Breast epithelium (tissue), 4 donors: Measurements from ENCODE around the gene HTR6. TPM values are rescaled to one million over a fixed set of nuclear protein-coding genes. Genes with fewer than 3 reads are reported as not detected.

Experiments used
- DNase-seq, 2 donors: peaks; one replicate each; pipeline ENCODE4 v3.0.0-alpha.2; 2019; ENCODE audit warnings: low spot score in 2 of 2
- H3K27ac ChIP-seq, 2 donors: fragments of 200-600 bp; sonication (generic) in 1 of 2; one replicate each; pipeline ENCODE4 v1.5.1; 2016 to 2019; ENCODE audit warnings: mild to moderate bottlenecking in 1 of 2
- H3K27me3 ChIP-seq, 2 donors: fragments of 200-600 bp; sonication (generic) in 1 of 2; one replicate each; pipeline versions ENCODE4 v1.5.1 to v1.6.0; 2017 to 2019; ENCODE audit warnings: control low read depth in 1 of 2, mild to moderate bottlenecking in 1 of 2
- H3K36me3 ChIP-seq: fragments of 200-600 bp; one replicate; pipeline ENCODE4 v1.5.1; 2019
- H3K4me1 ChIP-seq, 2 donors: fragments of 200-600 bp; sonication (generic); one replicate each; pipeline ENCODE4 v1.5.1; 2016 to 2019; ENCODE audit warnings: control low read depth in 1 of 2
- H3K4me3 ChIP-seq, 3 donors: fragments of 200-600 bp; sonication (generic); 1 replicate in 2 of 3; 2 replicates in 1 of 3; pipeline ENCODE4 v1.5.1; 2016 to 2019; ENCODE audit warnings: mild to moderate bottlenecking in 3 of 3, moderate library complexity in 2 of 3
- H3K9me3 ChIP-seq, 2 donors: fragments of 200-600 bp; sonication (generic) in 1 of 2; one replicate each; pipeline ENCODE4 v1.5.1; 2016 to 2019; ENCODE audit warnings: control low read depth in 1 of 2
- CTCF ChIP-seq, 3 donors: fragments of 450-650 bp; IDR thresholded peaks; one replicate each; pipeline ENCODE4 v1.5.1; 2016 to 2017; ENCODE audit warnings: antibody characterized with exemption in 3 of 3, mild to moderate bottlenecking in 3 of 3, moderate library complexity in 3 of 3
- POLR2A ChIP-seq: fragments of 450-650 bp; IDR thresholded peaks from one replicate; pipeline ENCODE4 v1.6.1; 2016; ENCODE audit warnings: antibody characterized with exemption, mild to moderate bottlenecking, moderate library complexity
- POLR2AphosphoS5 ChIP-seq, 3 donors: sonication (generic); formaldehyde crosslinking; IDR thresholded peaks; one replicate each; pipeline ENCODE4 v1.6.1; 2017; ENCODE audit warnings: antibody characterized with exemption in 3 of 3
- intact Hi-C: fragments of 100-400 bp; cut with DNase I; formaldehyde crosslinking; loops from one replicate; pipeline ENCODE4 v1.15.1; 2023; ENCODE audit warnings: low total_unique reads
- total RNA-seq, 3 donors: library from RNA; depleted of rRNA; stranded (reverse); fragments of >200 nt; gene quantifications; one replicate each; pipeline ENCODE4 v1.1.0, GENCODE V29; 2016

The HTR6 gene
- total RNA-seq, 3 donors from 2014 or later = not detected

DNA sequence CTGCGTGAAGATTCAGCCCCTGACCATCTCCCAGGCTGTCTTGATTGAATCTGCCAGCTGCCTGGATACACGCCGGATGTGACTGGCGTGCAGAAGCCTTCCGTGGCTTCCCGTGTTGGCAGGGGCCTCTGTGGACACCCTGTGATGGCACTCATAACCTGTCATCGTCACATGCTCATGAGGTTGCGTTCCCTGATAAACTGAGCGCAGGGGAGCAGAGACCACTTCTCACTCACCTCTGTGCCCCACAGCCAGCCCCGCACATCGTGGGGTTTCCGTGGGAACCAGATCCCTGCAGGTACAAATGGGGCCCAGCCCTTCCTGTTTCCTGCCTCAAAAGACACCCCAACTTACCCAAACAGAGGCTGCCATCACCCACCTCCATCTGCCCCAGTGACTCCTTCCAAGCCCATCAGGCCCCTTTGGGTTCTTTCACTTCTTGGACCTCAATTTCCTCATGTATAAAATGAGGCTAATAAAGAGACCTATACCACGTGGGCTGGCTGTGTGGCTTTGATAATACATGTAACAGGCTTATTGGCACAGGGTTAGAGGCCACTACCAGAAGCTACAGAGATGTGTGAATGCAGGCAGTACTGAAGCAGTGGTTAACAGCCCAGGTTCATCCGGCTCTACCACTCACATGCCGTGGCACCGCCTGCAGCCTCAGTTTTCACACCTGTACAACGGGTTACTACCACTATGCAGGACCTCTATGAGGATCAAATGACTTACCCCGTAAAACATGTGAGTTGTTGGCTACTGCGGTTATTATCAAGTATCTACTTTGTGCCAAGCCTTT, 23.6 kb downstream of the HTR6 start:
- H3K27ac ChIP-seq = no peak overlapping the region

GRCh38 chr1:19689085-19689757, 24.5 kb downstream of the HTR6 start:
- TF ChIP-seq CTCF (IDR thresholded peaks at IDR 0.05) (no peak), POLR2A (no peak), POLR2AphosphoS5 (IDR thresholded peaks at IDR 0.05) (no peak)
- H3K36me3 ChIP-seq = no peaks in the 10 kb centered on the region
- H3K4me3 ChIP-seq = no peak overlapping the region
- DNase-seq = no peak
- no peak overlapping the region for H3K27ac ChIP-seq
- no peaks in the 10 kb centered on the region for H3K4me1 ChIP-seq
- peaks cover 0 to 3% of the 10 kb centered on the region in 2 donors for H3K9me3 ChIP-seq
- no peaks in the 10 kb centered on the region for H3K27me3 ChIP-seq
- intact Hi-C loops = no loop called here

More for the DNA sequence above, 23.6 kb downstream of the HTR6 start:
- TF ChIP-seq POLR2AphosphoS5 (IDR thresholded peaks at IDR 0.05) (no peak), POLR2A (no peak), CTCF (IDR thresholded peaks at IDR 0.05) (no peak)
- H3K36me3 ChIP-seq = no peaks in the 10 kb centered on the region
- intact Hi-C loops = no loop called here
- H3K9me3 ChIP-seq = peaks cover 0 to 3% of the 10 kb centered on the region in 2 donors
- H3K4me3 ChIP-seq = no peak overlapping the region
- DNase-seq = no peak
- no peaks in the 10 kb centered on the region for H3K27me3 ChIP-seq
- no peaks in the 10 kb centered on the region for H3K4me1 ChIP-seq

GRCh38 chr1:19689856-19690255, 25.2 kb downstream of the HTR6 start:
- Histone ChIP-seq H3K36me3 (no peaks in the 10 kb centered on the region), H3K4me1 (no peaks in the 10 kb centered on the region), H3K9me3 (peaks cover 0 to 3% of the 10 kb centered on the region in 2 donors), H3K4me3 (no peak overlapping the region), H3K27ac (no peak overlapping the region), H3K27me3 (no peaks in the 10 kb centered on the region)
- TF ChIP-seq POLR2A (no peak), POLR2AphosphoS5 (IDR thresholded peaks at IDR 0.05) (no peak), CTCF (IDR thresholded peaks at IDR 0.05) (no peak)
- intact Hi-C loops = no loop called here
- DNase-seq = no peak

DNA sequence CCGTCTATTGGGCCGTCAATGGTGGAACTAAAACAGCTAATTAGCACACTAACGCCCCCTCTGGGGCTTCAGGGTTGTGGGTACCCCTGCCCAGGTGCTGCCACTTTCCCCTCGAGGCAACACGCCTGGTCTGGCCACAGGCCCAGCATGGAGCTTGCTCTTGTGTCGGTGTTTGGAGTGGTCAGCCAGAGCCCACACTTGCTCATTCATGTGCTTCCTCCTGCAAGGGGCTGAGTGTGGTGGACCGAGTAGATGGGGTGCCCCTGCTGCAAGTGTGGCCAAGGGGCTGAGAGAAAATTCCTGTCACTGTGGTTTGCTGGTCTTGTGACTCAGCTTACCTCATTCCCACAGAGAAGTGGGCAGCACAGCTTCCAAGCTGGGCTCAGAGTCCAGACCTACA, 25.7 kb downstream of the HTR6 start:
- intact Hi-C loops = no loop called here
- no peak overlapping the region for H3K4me3 ChIP-seq
- H3K27me3 ChIP-seq = no peaks in the 10 kb centered on the region
- no peak overlapping the region for H3K27ac ChIP-seq
- DNase-seq = no peak
- peaks cover 0 to 3% of the 10 kb centered on the region in 2 donors for H3K9me3 ChIP-seq
- H3K4me1 ChIP-seq = no peaks in the 10 kb centered on the region
- H3K36me3 ChIP-seq = no peaks in the 10 kb centered on the region
- TF ChIP-seq POLR2AphosphoS5 (IDR thresholded peaks at IDR 0.05) = no peak

DNA sequence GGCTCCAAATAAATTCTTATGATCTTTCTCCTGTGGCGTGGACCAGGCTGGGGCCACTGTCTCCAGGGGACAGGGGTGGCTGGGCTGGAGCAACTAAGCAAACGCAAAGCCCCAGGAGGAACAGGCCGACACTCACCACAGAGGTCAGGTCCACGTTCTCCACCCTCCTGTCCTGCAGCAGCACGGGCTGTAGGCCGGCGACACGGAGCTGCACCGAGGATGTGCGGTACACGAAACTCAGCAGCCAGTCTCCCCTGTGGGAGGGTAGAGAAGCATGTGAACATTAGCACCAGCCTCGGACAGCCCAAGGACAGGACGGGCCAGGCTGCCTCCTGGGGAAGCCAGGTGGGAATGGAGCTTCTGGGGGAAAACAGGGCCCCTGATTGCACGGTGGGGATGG, 29.6 kb downstream of the HTR6 start:
- DNase-seq = no peak
- peaks cover 0 to 3% of the 10 kb centered on the region in 2 donors for H3K9me3 ChIP-seq
- no peaks in the 10 kb centered on the region for H3K27me3 ChIP-seq
- no peaks in the 10 kb centered on the region for H3K4me1 ChIP-seq
- TF ChIP-seq CTCF (IDR thresholded peaks at IDR 0.05) (no peak), POLR2A (no peak), POLR2AphosphoS5 (IDR thresholded peaks at IDR 0.05) (no peak)
- H3K4me3 ChIP-seq = no peak overlapping the region
- H3K27ac ChIP-seq = no peak overlapping the region
- intact Hi-C loops = no loop called here
- H3K36me3 ChIP-seq = no peaks in the 10 kb centered on the region
